GM19467 (cell line): ENCODE results near the gene ALDH3B2.

Experiments
- ATAC-seq: cut with Tn5 transposase; IDR thresholded peaks from one replicate; pipeline ENCODE4 v1.9.1; 2021; ENCODE audit warnings: mild to moderate bottlenecking, moderate library complexity; ENCODE audit not compliant: unreplicated experiment

The ALDH3B2 gene

DNA sequence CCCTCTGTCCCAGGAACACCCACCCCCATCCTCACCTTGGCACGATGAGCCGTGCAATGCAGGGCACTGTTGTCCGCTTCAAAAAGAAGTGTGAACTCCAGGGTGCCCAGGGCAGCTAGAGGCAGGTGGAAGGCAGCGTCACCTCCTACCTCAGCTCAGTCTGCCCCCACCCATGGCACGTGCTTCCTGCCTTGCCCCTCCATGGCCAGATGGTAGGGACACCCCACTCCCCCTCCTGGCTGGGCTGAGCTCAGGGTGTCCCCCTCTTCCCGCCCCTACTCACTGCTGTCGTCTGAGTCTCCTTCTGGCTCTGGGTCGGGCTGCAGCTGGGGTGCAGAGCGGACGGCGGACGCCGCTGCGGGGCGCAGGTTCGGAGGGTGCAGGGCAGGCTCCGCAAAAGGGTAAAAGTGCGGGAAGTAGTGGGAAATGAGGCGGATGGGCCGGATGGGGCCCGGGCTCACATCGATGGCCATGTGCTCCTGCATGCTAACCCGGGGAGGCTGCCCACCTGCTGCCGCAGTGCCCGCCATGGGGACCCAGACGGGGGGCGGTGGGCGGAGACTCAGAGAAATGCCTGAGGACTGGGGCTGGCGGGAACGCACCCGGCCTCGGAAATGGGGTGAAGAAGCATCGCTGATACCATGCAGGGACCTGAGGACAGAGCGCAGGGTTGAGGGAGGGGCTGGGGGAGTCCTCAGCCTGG lies 58.5 kb downstream of the ALDH3B2 start:
- ATAC-seq, result no peak

DNA sequence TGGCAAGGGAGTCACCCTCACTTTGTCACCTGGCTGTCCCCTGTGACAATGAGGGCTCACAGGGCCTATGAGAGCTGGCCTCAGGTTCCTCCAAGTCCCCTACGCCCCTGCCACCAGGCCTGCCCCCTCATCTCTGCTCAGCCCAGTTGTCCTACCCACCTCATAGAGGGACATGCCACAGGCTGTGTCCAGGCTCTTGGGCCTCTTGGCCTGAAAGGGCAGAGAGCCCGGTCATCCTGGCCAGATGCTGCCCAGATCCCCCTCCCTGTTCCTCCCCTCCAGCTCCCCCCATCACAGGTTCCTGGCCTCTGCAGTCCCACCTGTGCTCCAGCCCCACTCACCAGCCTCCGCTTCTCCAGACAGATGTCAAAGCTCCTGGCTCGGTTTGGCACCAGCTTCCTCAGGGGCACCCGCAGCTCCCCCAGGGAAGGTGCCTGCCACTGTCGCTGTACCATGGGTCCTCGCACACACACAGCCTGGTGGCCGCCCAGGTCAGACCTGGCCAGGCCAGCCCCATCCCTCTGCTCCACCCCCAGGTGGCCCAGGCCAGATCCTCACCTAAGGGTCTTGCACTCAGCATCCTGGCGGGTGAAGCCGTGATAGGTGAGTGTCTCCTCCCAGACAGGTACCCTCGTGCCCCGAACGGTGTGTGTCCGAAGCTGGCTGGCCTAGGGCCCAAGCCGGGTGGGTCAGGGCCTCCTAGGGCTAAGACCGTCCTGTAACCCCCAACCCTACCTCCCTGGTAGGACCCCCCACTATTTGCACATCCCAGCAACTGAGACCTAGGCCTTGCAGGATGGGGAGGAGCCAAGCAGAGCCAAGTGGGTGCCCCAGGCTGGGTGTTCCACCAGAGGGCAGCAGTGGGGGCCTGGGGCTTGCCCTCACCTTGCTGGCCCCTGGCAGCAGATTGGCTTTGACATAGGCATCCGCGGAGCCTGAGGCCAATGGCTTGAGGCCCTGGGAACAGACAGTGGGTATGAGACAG lies 59.4 kb downstream of the ALDH3B2 start:
- ATAC-seq, result no peak

- peak; percentile 52 for ATAC-seq
Measured at GRCh38 chr11:67613960-67614715, 60.3 kb downstream of the ALDH3B2 start.

DNA sequence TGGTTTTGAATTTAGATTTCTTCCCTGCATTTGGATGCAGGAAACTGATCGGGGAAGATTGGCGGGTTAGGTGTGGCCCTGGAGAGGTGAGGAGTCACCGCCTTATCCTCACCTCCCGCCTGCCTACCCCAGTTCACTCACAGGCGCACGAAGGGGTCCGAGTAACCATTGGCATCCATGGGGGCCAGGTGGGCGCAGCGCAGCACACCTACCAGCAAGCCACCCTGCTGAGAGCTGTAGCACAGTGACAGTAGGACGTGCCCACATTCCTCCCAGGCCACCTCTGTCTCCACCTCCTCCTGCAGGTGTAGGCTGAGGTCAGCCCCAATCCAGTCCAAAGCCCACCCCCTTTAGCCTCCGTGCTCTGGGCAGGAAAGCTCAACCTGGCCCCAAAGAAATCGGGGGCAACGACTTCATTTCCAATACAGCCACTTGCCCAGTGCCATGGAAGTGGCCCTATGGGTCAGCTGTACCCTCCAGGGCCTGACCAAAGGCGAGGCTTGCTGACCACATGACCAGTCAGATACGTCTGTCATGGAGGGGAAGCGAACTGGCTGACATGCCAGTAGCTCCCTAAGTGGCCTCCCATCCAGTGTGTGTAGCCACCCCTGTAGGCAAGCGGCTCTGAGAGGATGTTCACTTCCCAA lies 61.0 kb downstream of the ALDH3B2 start:
- ATAC-seq, result no peak

- ATAC-seq, result no peak
Measured at GRCh38 chr11:67612751-67613150, 61.7 kb downstream of the ALDH3B2 start.
